ENCODE data around the gene SERINC5. TPM values are rescaled to one million over a fixed set of nuclear protein-coding genes. Genes with fewer than 3 reads are reported as not detected.

SERINC5 gene
- total RNA-seq, 6 experiments from 2014 or later = 16.4 to 28.1 (median 19.9) TPM

GRCh38 chr5:80217667-80218066, 38.2 kb downstream of the SERINC5 start:
- Mint-ChIP-seq H3K27me3 (ENCODE audit: insufficient read depth) (no peaks in the 10 kb centered on the region; the same call in 1 of the 2 replicates), H3K4me3 (no peak overlapping the region), H3K4me1 (ENCODE audit: low read depth) (peaks cover 23% of the 10 kb centered on the region), H3K36me3 (ENCODE audit: low read depth) (no peaks in the 10 kb centered on the region), H3K27ac (no peak overlapping the region), H3K9me3 (no peaks in the 10 kb centered on the region)
- TF ChIP-seq, protein P1, sequence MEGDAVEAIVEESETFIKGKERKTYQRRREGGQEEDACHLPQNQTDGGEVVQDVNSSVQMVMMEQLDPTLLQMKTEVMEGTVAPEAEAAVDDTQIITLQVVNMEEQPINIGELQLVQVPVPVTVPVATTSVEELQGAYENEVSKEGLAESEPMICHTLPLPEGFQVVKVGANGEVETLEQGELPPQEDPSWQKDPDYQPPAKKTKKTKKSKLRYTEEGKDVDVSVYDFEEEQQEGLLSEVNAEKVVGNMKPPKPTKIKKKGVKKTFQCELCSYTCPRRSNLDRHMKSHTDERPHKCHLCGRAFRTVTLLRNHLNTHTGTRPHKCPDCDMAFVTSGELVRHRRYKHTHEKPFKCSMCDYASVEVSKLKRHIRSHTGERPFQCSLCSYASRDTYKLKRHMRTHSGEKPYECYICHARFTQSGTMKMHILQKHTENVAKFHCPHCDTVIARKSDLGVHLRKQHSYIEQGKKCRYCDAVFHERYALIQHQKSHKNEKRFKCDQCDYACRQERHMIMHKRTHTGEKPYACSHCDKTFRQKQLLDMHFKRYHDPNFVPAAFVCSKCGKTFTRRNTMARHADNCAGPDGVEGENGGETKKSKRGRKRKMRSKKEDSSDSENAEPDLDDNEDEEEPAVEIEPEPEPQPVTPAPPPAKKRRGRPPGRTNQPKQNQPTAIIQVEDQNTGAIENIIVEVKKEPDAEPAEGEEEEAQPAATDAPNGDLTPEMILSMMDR (IDR thresholded peaks at IDR 0.05) = no peak
- DNase-seq = no peak

DNA sequence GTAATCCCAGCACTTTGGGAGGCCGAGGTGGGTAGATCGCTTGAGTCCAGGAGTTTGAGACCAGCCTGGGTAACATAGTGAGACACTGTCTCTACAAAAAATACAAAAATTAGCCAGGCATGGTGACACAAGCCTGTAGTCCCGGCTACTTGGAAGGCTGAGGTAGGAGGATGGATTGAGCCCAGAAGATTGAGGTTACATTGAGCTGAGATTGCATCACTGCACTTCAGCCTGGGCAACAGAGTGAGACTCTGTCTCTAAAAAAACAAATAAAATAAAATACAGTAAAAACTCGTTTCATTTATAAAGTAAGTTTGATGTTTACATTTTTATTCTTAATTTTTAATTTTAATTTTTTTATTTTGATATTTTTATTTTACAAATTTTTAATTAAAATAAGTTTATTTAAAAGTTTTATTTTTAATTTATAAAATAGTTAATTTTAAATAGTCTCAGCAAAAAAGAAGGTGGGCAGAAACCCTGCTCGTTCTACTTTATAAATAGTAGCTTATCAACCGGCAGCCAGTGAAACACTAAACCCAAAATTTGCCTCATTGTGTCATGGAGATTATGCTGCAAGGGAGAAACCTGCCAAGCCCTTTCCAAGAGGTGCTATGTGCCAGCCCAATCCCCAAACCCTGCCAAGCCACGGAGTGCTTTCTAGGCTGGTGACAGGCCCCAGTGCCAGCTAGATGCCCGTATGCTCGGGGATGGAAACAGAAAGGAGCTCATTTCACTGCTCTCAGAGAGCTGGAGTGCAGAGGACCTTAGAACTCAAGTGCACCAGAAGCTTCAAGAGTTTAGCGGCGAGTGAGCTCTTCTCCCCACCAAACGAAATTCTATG, 38.9 kb downstream of the SERINC5 start:
- H3K27me3 Mint-ChIP-seq (ENCODE audit: insufficient read depth) = no peaks in the 10 kb centered on the region; the same call in 1 of the 2 replicates
- H3K27ac Mint-ChIP-seq = no peak overlapping the region
- DNase-seq = no peak
- H3K4me3 Mint-ChIP-seq = no peak overlapping the region
- TF ChIP-seq, protein P1 (IDR thresholded peaks at IDR 0.05) = no peak
- H3K4me1 Mint-ChIP-seq (ENCODE audit: low read depth) = peaks cover 23% of the 10 kb centered on the region
- H3K36me3 Mint-ChIP-seq (ENCODE audit: low read depth) = no peaks in the 10 kb centered on the region
- no peaks in the 10 kb centered on the region for H3K9me3 Mint-ChIP-seq

DNA sequence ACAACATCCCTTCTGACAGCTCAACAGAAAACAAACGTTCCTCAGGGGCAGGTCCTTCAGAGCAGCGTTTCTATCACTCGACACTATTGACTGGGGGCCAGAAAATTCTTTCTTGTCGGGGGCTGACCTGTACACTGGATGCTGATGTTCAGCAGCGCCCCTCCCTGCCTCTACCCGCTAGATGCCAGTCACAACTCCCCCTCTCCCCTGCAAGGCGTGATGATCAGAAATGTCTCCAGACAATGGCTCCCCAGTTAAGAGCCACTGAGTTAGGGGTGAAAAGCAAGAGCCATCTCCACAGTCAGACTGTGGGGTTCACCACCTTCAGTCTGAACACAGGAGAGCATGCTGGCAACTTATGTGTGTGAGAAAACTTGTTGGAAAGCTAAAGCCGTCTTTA, 39.8 kb downstream of the SERINC5 start:
- no peak for DNase-seq
- Mint-ChIP-seq H3K4me3 (no peak overlapping the region), H3K9me3 (no peaks in the 10 kb centered on the region), H3K4me1 (ENCODE audit: low read depth) (peaks cover 23% of the 10 kb centered on the region), H3K27ac (no peak overlapping the region), H3K36me3 (ENCODE audit: low read depth) (no peaks in the 10 kb centered on the region), H3K27me3 (ENCODE audit: insufficient read depth) (no peaks in the 10 kb centered on the region; the same call in 1 of the 2 replicates)
- TF ChIP-seq, protein P1 (IDR thresholded peaks at IDR 0.05) = no peak

DNA sequence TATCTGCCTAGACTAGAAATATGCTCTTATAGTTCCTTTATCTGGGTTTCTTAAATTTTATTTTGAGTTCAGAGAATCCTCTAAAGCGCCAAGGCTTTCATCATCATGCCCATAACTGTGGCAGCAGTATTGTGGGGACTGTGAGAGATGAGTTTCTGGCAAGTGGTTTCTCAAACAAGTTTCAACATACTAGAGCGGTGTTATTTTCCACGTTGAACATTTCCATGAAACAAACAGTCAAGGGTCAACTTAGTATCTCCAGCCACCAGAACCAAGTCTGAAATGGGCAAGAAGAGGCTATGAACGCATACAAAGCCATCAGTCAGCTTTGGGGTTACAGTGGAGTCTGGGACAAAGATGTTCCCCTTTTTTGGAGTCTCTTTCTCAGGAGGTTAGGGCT, 40.3 kb downstream of the SERINC5 start:
- no peak overlapping the region for H3K27ac Mint-ChIP-seq
- no peaks in the 10 kb centered on the region for H3K9me3 Mint-ChIP-seq
- H3K27me3 Mint-ChIP-seq (ENCODE audit: insufficient read depth) = no peaks in the 10 kb centered on the region; the same call in 1 of the 2 replicates
- no peaks in the 10 kb centered on the region for H3K36me3 Mint-ChIP-seq (ENCODE audit: low read depth)
- H3K4me3 Mint-ChIP-seq = no peak overlapping the region
- no peak for DNase-seq
- TF ChIP-seq, protein P1 (IDR thresholded peaks at IDR 0.05) = no peak
- H3K4me1 Mint-ChIP-seq (ENCODE audit: low read depth) = peaks cover 23% of the 10 kb centered on the region

- Mint-ChIP-seq H3K27me3 (ENCODE audit: insufficient read depth) (no peaks in the 10 kb centered on the region; the same call in 1 of the 2 replicates), H3K9me3 (no peaks in the 10 kb centered on the region), H3K36me3 (ENCODE audit: low read depth) (no peaks in the 10 kb centered on the region), H3K4me1 (ENCODE audit: low read depth) (peaks cover 25% of the 10 kb centered on the region), H3K27ac (no peak overlapping the region), H3K4me3 (no peak overlapping the region)
- TF ChIP-seq, protein P1 (IDR thresholded peaks at IDR 0.05) = no peak
- no peak for DNase-seq
These were observed 42.4 kb downstream of the SERINC5 start for GRCh38 chr5:80213466-80213865.
